GM21529 (cell line): ENCODE measurements around the gene GET4.

Experiments
- ATAC-seq: cut with Tn5 transposase; IDR thresholded peaks from one replicate; pipeline ENCODE4 v1.9.1; 2021; ENCODE audit not compliant: unreplicated experiment

GET4 gene

GRCh38 chr7:885261-885892 lies 9.0 kb downstream of the GET4 start:
- no peak for ATAC-seq

GRCh38 chr7:885893-886625 lies 9.7 kb downstream of the GET4 start:
- ATAC-seq = no peak

- no peak for ATAC-seq
Observed at GRCh38 chr7:886626-887487, 10.5 kb downstream of the GET4 start.

DNA sequence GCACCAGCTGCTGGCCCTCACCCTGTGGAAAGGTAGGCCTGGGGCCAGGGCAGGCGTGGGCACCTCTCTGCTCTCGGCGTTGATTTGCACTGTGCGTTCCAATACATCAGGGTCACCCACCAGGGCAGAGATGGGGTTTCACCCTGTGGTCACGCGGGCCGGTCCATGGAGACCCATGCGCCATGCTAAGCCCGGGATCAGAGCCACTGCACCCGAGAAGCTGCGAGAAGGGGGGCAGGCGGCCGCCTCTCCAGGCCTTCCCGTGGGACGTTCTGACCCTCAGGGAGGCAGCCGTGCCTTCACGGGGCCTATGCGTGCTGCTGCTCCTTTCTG lies 11.1 kb downstream of the GET4 start:
- no peak for ATAC-seq

GRCh38 chr7:888081-889024 lies 12.0 kb downstream of the GET4 start:
- no peak for ATAC-seq

DNA sequence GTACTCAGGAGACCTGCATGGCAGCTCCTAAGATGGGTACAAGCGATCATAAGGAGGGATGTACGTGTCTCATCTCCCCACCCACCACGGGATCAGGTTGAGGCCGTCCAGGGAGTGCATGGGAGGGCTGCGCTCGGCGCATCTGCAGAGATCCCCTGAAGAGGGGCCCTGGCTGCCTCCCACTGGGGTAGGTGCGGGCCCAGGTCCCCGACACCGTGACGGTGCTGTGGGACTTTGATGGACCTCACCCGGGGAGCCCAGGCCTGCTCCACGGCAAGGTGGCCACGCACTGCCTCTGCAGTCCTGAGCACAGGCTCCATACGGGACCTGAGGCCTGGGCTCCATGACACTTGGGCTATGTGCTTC lies 12.7 kb downstream of the GET4 start:
- ATAC-seq = no peak

DNA sequence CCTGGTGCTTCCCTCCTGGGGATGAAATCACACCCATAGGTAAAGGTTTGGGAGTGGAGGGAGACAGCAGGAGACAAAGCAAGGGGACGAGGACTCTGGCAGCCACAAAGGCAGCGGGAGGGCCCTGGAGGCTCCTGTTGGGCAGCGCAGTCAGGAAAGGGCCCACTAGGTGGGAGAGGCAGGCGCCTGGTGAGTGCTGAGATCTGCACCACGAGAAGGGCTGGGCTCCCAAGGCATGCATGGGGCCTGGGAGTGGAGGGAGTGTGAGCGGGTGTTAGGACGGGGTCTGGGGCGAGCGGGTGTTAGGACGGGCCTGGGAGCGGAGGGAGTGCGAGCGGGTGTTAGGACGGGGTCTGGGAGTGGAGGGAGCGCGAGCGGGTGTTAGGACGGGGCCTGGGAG lies 13.0 kb downstream of the GET4 start:
- no peak for ATAC-seq

DNA sequence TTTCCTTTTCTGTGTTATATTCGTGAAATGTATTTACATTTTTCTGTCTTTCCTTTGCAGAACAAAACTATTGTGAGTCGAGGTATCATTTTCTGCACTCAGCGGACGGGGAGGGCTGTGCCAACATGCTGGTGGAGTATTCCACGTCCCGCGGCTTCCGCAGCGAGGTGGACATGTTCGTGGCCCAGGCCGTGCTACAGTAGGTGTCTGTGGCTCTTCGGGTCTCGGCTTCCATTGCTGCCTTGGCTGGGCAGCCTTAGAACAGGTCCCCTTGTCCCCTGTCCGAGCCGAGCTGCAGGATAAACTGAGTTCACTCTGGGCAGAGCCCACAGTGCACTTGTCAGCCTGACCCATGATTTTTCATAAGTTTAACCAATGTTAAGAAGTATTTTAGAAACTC lies 14.5 kb downstream of the GET4 start:
- ATAC-seq = no peak

DNA sequence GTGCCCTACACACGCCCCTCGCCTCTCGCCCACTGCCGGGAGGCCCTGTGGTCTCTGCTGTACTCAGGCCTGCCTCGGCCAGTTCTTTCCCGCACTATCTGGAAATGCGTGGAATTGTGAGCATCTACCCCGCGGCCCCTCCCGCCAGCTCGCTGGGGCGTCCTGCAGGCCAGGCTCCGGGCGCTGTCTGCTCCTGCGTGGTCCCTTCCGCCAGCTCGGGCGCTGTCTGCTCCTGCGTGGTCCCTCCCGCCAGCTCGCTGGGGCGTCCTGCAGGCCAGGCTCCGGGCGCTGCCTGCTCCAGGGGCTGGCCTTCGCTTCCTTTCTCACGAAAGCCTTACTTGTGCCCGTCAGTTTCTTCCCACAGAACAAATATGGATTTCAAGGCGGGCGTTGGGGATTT lies 14.9 kb downstream of the GET4 start:
- ATAC-seq = no peak

DNA sequence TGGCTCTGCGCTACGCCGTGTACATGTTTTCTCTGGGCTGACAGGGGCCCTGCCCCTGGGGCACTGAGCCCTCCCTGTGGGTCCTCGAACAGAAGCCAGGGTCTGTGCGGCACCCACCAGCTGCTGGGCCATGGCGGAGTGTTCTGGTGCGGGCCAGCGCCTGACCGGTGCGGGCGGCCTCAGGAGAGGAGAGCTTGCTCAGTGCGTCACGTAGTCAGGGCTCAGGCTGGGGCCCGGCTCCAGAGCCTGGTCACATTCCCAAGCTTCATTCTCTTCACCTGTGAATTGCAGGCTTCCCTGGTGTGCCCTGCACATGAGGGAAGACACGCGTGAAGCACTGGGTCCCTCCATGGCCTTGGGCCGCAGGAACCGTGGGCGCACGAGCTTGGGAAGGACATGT lies 15.5 kb downstream of the GET4 start:
- ATAC-seq = no peak

GRCh38 chr7:892648-893593 lies 16.6 kb downstream of the GET4 start:
- no peak for ATAC-seq

- no peak for ATAC-seq
Observed at GRCh38 chr7:893686-894085, 17.3 kb downstream of the GET4 start.

GRCh38 chr7:894164-894867 lies 18.0 kb downstream of the GET4 start:
- ATAC-seq = no peak

DNA sequence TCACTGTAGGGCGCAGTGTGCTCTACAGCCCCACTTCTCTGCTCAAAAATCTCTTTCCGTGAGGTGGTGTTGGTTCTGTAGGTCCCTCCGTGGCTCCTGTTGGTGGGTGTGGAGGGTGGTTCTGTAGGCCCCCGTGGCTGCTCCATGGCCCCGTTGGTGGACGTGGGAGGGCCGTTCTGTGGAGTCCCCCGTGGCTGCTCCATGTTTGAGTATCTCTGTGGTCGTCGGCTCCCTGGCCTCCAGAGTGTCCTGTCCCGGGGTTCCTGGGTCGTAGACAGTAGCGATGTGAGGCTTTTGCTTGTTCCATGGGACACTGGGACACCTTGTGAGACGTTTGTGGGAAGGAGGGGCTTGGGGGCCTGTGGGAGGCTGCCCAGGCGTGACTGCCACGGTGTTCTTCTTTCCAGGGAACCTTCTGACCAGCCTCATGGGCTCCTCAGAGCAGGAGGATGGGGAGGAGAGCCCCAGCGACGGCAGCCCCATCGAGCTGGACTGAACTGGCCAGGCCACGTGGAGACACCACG lies 18.6 kb downstream of the GET4 start:
- ATAC-seq = no peak

GRCh38 chr7:895451-896052 lies 19.2 kb downstream of the GET4 start:
- ATAC-seq = no peak

DNA sequence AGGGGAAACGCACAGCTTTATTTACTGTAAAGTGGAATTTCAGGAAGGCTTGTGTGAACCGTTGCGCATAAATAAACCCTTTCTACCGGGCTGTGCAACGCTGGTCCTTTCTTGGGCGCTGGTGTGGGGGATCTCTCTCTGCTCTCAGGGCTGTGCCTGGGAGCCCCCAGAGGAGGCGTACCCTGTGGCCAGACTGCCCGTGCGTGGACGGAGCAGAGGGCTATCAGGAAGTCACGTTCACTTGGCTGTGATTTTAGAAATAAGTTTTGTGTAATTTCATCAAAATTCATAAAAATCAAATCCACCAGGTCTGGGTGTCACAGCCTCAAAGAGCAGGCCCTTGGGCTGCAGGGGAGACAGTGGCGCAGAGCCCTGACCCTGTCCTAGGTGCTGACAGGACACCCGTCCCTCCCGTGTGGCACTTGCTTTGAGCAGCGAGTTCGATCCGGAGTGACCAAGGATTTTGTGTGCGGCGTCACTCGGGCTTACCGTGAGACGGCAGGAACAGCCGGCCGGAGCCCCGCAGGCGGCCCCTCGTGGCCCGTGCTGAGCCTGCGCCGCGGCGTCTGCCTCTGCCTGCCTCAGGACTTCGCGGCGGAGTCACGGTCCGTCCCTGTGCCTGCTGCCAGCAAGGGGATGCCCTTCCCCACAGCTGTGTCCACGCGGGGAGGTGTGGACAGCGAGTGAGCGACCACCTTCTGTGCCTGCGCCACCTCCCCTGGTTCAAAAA lies 20.2 kb downstream of the GET4 start:
- ATAC-seq = no peak

GRCh38 chr7:897086-897485 lies 20.7 kb downstream of the GET4 start:
- no peak for ATAC-seq

DNA sequence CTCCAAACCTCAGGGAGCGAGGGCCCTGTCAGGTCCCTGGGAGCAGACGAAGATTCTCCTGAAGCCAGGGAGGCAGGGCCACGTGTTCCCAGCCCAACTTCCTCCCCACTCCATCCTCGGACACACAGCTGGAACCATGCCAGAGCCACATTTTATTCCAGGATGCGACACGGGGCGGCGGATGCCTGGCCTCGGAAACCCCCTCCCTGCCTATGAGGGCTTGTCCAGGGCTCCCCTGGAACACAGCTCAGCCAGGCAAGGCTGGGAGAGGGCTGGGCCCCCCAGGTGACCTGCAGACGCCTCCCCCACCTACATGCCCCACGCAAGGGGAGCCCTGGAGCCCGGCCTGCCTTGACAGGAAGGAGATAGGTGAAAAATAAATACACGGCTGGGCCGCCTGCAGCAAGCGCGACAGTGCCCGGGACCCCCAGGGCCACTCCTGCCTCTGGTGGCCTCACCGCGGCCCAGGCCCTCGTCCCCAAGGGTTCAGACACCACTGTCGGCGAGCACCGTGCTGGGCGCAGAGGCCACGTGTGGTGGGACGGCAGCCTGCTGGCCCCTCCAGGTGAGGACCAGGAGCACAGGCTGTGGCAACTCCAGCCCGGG lies 21.5 kb downstream of the GET4 start:
- no peak for ATAC-seq
